Peyer's patch (tissue), 4 donors: Measurements from ENCODE around the gene PRR14L. TPM values are rescaled to one million over a fixed set of nuclear protein-coding genes. Genes with fewer than 3 reads are reported as not detected.

ENCODE experiments used
- DNase-seq, 3 donors: peaks; one replicate each; pipeline ENCODE4 v3.0.0-alpha.2; 2017 to 2019
- H3K27ac ChIP-seq, 4 donors: fragments of 200-600 bp; sonication (generic); one replicate each; pipeline ENCODE4 v1.5.1; 2016 to 2019
- H3K27me3 ChIP-seq, 2 donors: fragments of 200-600 bp; sonication (generic); one replicate each; pipeline ENCODE4 v1.5.1; 2019
- H3K36me3 ChIP-seq, 3 donors: fragments of 200-600 bp; sonication (generic); one replicate each; pipeline ENCODE4 v1.5.1; 2016 to 2019
- H3K4me1 ChIP-seq, 4 donors: fragments of 200-600 bp; sonication (generic); one replicate each; pipeline ENCODE4 v1.5.1; 2016 to 2019
- H3K4me3 ChIP-seq, 4 donors: fragments of 200-600 bp; sonication (generic); 1 replicate in 3 of 4; 2 replicates in 1 of 4; pipeline ENCODE4 v1.5.1; 2016 to 2019; ENCODE audit warnings: mild to moderate bottlenecking in 1 of 4
- H3K9me3 ChIP-seq, 4 donors: fragments of 200-600 bp; sonication (generic); one replicate each; pipeline ENCODE4 v1.5.1; 2016 to 2019; ENCODE audit warnings: mild to moderate bottlenecking in 1 of 4
- POLR2A ChIP-seq, 2 donors: fragments of 450-650 bp; IDR thresholded peaks; one replicate each; pipeline ENCODE4 v1.5.1; 2017; ENCODE audit warnings: antibody characterized with exemption in 2 of 2, mild to moderate bottlenecking in 2 of 2, moderate library complexity in 2 of 2
- total RNA-seq, 4 donors: library from RNA; depleted of rRNA; stranded (reverse); fragments of >200 nt; gene quantifications; one replicate each; pipeline ENCODE4 v1.1.0, GENCODE V29; 2016
- TF ChIP-seq, protein P1 (sequence below), 6 experiments: fragments of 450-650 bp in 4 of 6; fragments of 200-600 bp in 2 of 6; sonication (generic) in 1 of 6; IDR thresholded peaks; one replicate each; pipeline ENCODE4 v1.5.1; 2017 to 2019; ENCODE audit warnings: antibody characterized with exemption in 6 of 6, mild to moderate bottlenecking in 3 of 6, moderate library complexity in 1 of 6

Gene PRR14L
- total RNA-seq, 4 donors from 2014 or later, result 51.7 to 71.0 (median 58.9) TPM

- Histone ChIP-seq H3K36me3 (peaks cover 0 to 40% (median 0%) of the 10 kb centered on the region in 3 donors), H3K4me1 (no peaks in the 10 kb centered on the region), H3K27me3 (no peaks in the 10 kb centered on the region), H3K27ac (no peak overlapping the region), H3K9me3 (no peaks in the 10 kb centered on the region), H3K4me3 (no peak overlapping the region)
- TF ChIP-seq POLR2A (IDR thresholded peaks at IDR 0.05), result no peak
- TF ChIP-seq, protein P1, sequence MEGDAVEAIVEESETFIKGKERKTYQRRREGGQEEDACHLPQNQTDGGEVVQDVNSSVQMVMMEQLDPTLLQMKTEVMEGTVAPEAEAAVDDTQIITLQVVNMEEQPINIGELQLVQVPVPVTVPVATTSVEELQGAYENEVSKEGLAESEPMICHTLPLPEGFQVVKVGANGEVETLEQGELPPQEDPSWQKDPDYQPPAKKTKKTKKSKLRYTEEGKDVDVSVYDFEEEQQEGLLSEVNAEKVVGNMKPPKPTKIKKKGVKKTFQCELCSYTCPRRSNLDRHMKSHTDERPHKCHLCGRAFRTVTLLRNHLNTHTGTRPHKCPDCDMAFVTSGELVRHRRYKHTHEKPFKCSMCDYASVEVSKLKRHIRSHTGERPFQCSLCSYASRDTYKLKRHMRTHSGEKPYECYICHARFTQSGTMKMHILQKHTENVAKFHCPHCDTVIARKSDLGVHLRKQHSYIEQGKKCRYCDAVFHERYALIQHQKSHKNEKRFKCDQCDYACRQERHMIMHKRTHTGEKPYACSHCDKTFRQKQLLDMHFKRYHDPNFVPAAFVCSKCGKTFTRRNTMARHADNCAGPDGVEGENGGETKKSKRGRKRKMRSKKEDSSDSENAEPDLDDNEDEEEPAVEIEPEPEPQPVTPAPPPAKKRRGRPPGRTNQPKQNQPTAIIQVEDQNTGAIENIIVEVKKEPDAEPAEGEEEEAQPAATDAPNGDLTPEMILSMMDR (IDR thresholded peaks at IDR 0.05), result no peak
- DNase-seq, result no peak
Observed at GRCh38 chr22:31647523-31648320, 102.2 kb downstream of the PRR14L start.

DNA sequence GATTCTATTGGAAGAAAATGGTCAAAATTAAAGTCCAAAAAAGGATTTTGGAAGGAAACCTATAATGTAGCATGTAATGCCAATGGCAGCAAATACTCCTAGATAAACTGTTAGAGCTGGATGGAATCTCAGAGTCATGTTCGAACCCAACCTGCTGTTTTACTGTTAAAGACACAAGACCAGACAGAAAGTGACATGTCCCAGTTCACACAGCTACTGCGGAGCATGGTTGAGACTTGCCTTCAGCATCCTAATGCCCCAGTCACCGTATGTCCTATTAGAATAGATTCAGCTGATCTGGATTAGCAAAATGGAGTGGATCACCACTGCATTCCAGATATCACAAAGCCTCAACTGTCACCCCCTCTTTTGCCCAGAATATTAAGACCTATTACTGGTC lies 102.9 kb downstream of the PRR14L start:
- Histone ChIP-seq H3K4me3 (no peak overlapping the region), H3K4me1 (no peaks in the 10 kb centered on the region), H3K36me3 (peaks cover 0 to 40% (median 0%) of the 10 kb centered on the region in 3 donors), H3K9me3 (no peaks in the 10 kb centered on the region), H3K27me3 (no peaks in the 10 kb centered on the region), H3K27ac (peak overlapping the region in 1 of 4 donors; percentile 45)
- TF ChIP-seq, protein P1 (IDR thresholded peaks at IDR 0.05), result no peak
- no peak for TF ChIP-seq POLR2A (IDR thresholded peaks at IDR 0.05)
- DNase-seq, result no peak

GRCh38 chr22:31646186-31647019 lies 103.5 kb downstream of the PRR14L start:
- Histone ChIP-seq H3K4me3 (no peak overlapping the region), H3K9me3 (no peaks in the 10 kb centered on the region), H3K36me3 (peaks cover 0 to 40% (median 0%) of the 10 kb centered on the region in 3 donors), H3K4me1 (no peaks in the 10 kb centered on the region), H3K27ac (peak overlapping the region in 1 of 4 donors; percentile 45), H3K27me3 (no peaks in the 10 kb centered on the region)
- DNase-seq, result no peak
- no peak for TF ChIP-seq POLR2A (IDR thresholded peaks at IDR 0.05)
- TF ChIP-seq, protein P1 (IDR thresholded peaks at IDR 0.05), result no peak

GRCh38 chr22:31639436-31640039 lies 110.4 kb downstream of the PRR14L start:
- H3K9me3 ChIP-seq, result no peaks in the 10 kb centered on the region
- peaks cover 0 to 23% (median 12%) of the 10 kb centered on the region in 4 donors for H3K4me1 ChIP-seq
- peak overlapping the region in 2 of 4 donors; percentile 30 to 48 for H3K27ac ChIP-seq
- peak in 1 of 3 donors; percentile 70 for DNase-seq
- no peaks in the 10 kb centered on the region for H3K36me3 ChIP-seq
- H3K27me3 ChIP-seq, result no peaks in the 10 kb centered on the region
- H3K4me3 ChIP-seq, result no peak overlapping the region
- TF ChIP-seq POLR2A (IDR thresholded peaks at IDR 0.05), result no peak
- TF ChIP-seq, protein P1 (IDR thresholded peaks at IDR 0.05), result no peak

GRCh38 chr22:31637891-31638618 lies 111.9 kb downstream of the PRR14L start:
- DNase-seq, result peak in 2 of 3 donors; percentile 67 to 76
- no peaks in the 10 kb centered on the region for H3K36me3 ChIP-seq

More at GRCh38 chr22:31637891-31638618, 111.9 kb downstream of the PRR14L start:
- TF ChIP-seq POLR2A (IDR thresholded peaks at IDR 0.05), result no peak
- TF ChIP-seq, protein P1 (IDR thresholded peaks at IDR 0.05), result no peak
- H3K27ac ChIP-seq, result peak overlapping the region; percentile 48 to 76 (median 73)
- no peaks in the 10 kb centered on the region for H3K9me3 ChIP-seq
- peaks cover 0 to 26% (median 12%) of the 10 kb centered on the region in 4 donors for H3K4me1 ChIP-seq
- peak overlapping the region in 2 of 4 donors; percentile 29 to 31 for H3K4me3 ChIP-seq
- no peaks in the 10 kb centered on the region for H3K27me3 ChIP-seq
